Measurements from ENCODE around the gene MSLN. TPM values are rescaled to one million over a fixed set of nuclear protein-coding genes. Genes with fewer than 3 reads are reported as not detected.

MSLN gene
- total and polyA plus RNA-seq, 2 of the 13 experiments (the other 11 are each of a cell fraction or from before 2014, with no cell fraction given) = 2.0 to 2.3 TPM

- H3K9ac ChIP-seq (ENCODE audit: insufficient read depth, low read depth, low read length) = no peak overlapping the region
- DNase-seq (ENCODE audit: low spot score) (no peak), ATAC-seq (peak; percentile 4), FAIRE-seq (no peak)
- no peak overlapping the region for H2AFZ ChIP-seq (ENCODE audit: low read length)
- no peak overlapping the region for H3K27ac ChIP-seq (ENCODE audit: extremely low read length, insufficient read depth, low read length)
- in situ Hi-C loops (cut with HindIII; ENCODE audit: extremely low pct_ligation_motif_present, low pct_unique_long_range_greater_than_20kb) = loop anchor here (25.0 kb wide), 1 partner anchor 411 kb away; no protein-coding TSS in a partner anchor
- H3K27me3 ChIP-seq (ENCODE audit: control insufficient read depth in 1 of 2, insufficient read depth in 2 of 2, low read length in 2 of 2) = peaks cover 28 to 54% of the 10 kb centered on the region in 2 experiments
- intact Hi-C loops (cut with micrococcal nuclease; ENCODE audit: unreplicated experiment) = no loop called here
- ChIA-PET CTCF (ENCODE audit: low intra/inter-chr PET ratio, low total read pairs) (no interaction called here), POLR2A (no interaction called here)
- WGBS (ENCODE audit: low lambda C conversion rate) = 43% methylated on average over 4 of the region's 22 CpGs
- H3K4me2 ChIP-seq (ENCODE audit: low read depth, low read length) = no peak overlapping the region
- BruUV-seq (replicated peaks) = no TSS peak
- no peaks in the 10 kb centered on the region for H3K79me2 ChIP-seq (ENCODE audit: insufficient read depth, low read length)
- no peak overlapping the region for H3K4me3 ChIP-seq (replicated peaks in 1 of 3; ENCODE audit: insufficient read depth in 1 of 3, low read depth in 2 of 3, low read length in 3 of 3)
- no peak for TF ChIP-seq TEAD2 (CRISPR knock-in tag; IDR thresholded peaks at IDR 0.05)
- TF ChIP-seq ZNF660 (CRISPR knock-in tag; IDR thresholded peaks at IDR 0.05; ENCODE audit: borderline replicate concordance, low read depth) = no peak
- TF ChIP-seq ZNF121 (CRISPR knock-in tag; IDR thresholded peaks at IDR 0.05) = no peak
- no peak for TF ChIP-seq GABPB1 (CRISPR knock-in tag; IDR thresholded peaks at IDR 0.05)
- no peak for TF ChIP-seq ATF3 (CRISPR knock-in tag; IDR thresholded peaks at IDR 0.05)
- peak; percentile 69 for TF ChIP-seq AGO1 (IDR thresholded peaks at IDR 0.05; ENCODE audit: low read depth, low read length, poor library complexity, severe bottlenecking)
- 0 out of 2 replicates have a peak, but pooled peaks have one; percentile 26 for TF ChIP-seq FOXO4 (CRISPR knock-in tag; conservative IDR thresholded peaks at IDR 0.05)
- no peak for TF ChIP-seq XBP1 (CRISPR knock-in tag; IDR thresholded peaks at IDR 0.05)
- H3K4me1 ChIP-seq (ENCODE audit: insufficient read depth, low read length) = no peaks in the 10 kb centered on the region
- no peaks in the 10 kb centered on the region for H3K9me3 ChIP-seq (ENCODE audit: low read length)
- no peaks in the 10 kb centered on the region for H4K20me1 ChIP-seq (ENCODE audit: insufficient read depth, low read length)
- 0 out of 5 replicates have a peak, but pooled peaks cover 0 to under 1% of the 10 kb centered on the region in 2 experiments for H3K36me3 ChIP-seq (replicated peaks in 1 of 2; ENCODE audit: control insufficient read depth in 1 of 2, insufficient read depth in 2 of 2, low read length in 2 of 2)
Observed at GRCh38 chr16:801584-802363, 41.2 kb downstream of the MSLN start.

Data from HepG2 (cell line).